ENCODE data around the gene ZNF724.

GRCh38 chr19:23261496-23262020 lies 11.4 kb upstream of the ZNF724 start:
- TF ChIP-seq CTCF (IDR thresholded peaks at IDR 0.05) (no peak), POLR2A (IDR thresholded peaks at IDR 0.05) (no peak)
